Endothelial cell of umbilical vein (primary cell): ENCODE results near the gene GTF3C5.

ENCODE experiments used
- EZH2 ChIP-seq: IDR thresholded peaks from 2 replicates; pipeline ENCODE4 v1.6.1; 2012; ENCODE audit warnings: borderline replicate concordance, low read depth, mild to moderate bottlenecking, moderate library complexity, low read length, inconsistent platforms; ENCODE audit not compliant: severe bottlenecking
- TF ChIP-seq, protein P1 (sequence below), 2 donors: IDR thresholded peaks; 1 replicate in 1 of 2; 2 replicates in 1 of 2; pipeline ENCODE4 v1.5.1; 2011; ENCODE audit warnings: low read length in 2 of 2, mild to moderate bottlenecking in 2 of 2, moderate library complexity in 2 of 2, control low read depth in 1 of 2, inconsistent platforms in 1 of 2, low read depth in 1 of 2; ENCODE audit not compliant: insufficient read depth in 1 of 2; ENCODE audit errors: extremely low read depth in 1 of 2

DNA sequence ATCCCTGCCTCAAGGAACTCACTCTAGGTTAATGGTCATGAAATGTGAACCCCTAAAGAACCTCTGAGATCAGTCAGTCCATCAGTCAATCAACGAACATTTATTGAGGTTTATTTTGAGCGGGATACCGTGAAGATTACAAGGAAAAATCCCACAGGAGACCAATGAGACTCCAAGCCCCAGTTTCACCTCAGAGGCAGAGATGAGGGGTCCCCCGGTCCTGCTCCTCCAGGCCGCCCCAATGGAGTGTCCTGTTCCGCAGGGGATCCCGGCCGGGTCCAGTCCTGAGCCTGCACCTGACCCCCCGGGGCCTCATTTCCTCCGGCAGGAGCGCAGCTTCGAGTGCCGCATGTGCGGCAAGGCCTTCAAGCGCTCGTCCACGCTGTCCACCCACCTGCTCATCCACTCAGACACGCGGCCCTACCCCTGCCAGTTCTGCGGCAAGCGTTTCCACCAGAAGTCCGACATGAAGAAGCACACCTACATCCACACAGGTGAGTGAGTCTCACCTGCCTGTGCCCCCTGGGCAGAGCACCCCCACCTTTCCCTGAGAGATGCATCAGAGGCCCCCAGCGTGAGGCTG lies 41.3 kb upstream of the GTF3C5 start:
- TF ChIP-seq, protein P1, sequence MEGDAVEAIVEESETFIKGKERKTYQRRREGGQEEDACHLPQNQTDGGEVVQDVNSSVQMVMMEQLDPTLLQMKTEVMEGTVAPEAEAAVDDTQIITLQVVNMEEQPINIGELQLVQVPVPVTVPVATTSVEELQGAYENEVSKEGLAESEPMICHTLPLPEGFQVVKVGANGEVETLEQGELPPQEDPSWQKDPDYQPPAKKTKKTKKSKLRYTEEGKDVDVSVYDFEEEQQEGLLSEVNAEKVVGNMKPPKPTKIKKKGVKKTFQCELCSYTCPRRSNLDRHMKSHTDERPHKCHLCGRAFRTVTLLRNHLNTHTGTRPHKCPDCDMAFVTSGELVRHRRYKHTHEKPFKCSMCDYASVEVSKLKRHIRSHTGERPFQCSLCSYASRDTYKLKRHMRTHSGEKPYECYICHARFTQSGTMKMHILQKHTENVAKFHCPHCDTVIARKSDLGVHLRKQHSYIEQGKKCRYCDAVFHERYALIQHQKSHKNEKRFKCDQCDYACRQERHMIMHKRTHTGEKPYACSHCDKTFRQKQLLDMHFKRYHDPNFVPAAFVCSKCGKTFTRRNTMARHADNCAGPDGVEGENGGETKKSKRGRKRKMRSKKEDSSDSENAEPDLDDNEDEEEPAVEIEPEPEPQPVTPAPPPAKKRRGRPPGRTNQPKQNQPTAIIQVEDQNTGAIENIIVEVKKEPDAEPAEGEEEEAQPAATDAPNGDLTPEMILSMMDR (IDR thresholded peaks at IDR 0.05; ENCODE audit: extremely low read depth in 1 of 2, insufficient read depth in 1 of 2, low read depth in 1 of 2, low read length in 2 of 2) = no peak
- TF ChIP-seq EZH2 = no peak
